Measurements from ENCODE around the gene DRAP1. TPM values are rescaled to one million over a fixed set of nuclear protein-coding genes. Genes with fewer than 3 reads are reported as not detected.

The DRAP1 gene
- total RNA-seq, 2 experiments from 2014 or later, result 68.2 to 93.2 TPM

- Histone ChIP-seq H2AFZ (ENCODE audit: low read length) (no peak overlapping the region), H4K20me1 (ENCODE audit: insufficient read depth, low read length) (no peaks in the 10 kb centered on the region), H3K9me2 (ENCODE audit: insufficient read depth, low read length) (no peaks in the 10 kb centered on the region), H3K4me1 (ENCODE audit: insufficient read depth, low read length, poor library complexity, severe bottlenecking) (peaks cover 4% of the 10 kb centered on the region), H3K9me3 (ENCODE audit: low read length) (no peaks in the 10 kb centered on the region), H3K4me2 (ENCODE audit: low read length) (no peak overlapping the region), H3K27ac (ENCODE audit: low read depth, low read length, poor library complexity, severe bottlenecking) (no peak overlapping the region), H3K4me3 (ENCODE audit: low read depth, low read length, poor library complexity, severe bottlenecking) (no peak overlapping the region), H3K79me2 (ENCODE audit: insufficient read depth, low read depth, low read length) (no peaks in the 10 kb centered on the region), H3K36me3 (ENCODE audit: insufficient read depth, low read length) (no peaks in the 10 kb centered on the region)
- intact Hi-C loops (cut with micrococcal nuclease; ENCODE audit: unreplicated experiment), result no loop called here
- ChIA-PET POLR2A (no interaction called here), CTCF (ENCODE audit: unreplicated experiment) (no interaction called here)
- no peak for TF ChIP-seq CTCF (conservative IDR thresholded peaks at IDR 0.05; ENCODE audit: low read length)
- no peak for DNase-seq (ENCODE audit: low spot score)
- BruUV-seq (replicated peaks), result no TSS peak
Observed at GRCh38 chr11:65942531-65942930, 23.3 kb downstream of the DRAP1 start.

GRCh38 chr11:65944191-65944590 is 25.0 kb downstream of the DRAP1 start:
- H3K4me1 ChIP-seq (ENCODE audit: insufficient read depth, low read length, poor library complexity, severe bottlenecking), result peaks cover 4% of the 10 kb centered on the region
- intact Hi-C loops (cut with micrococcal nuclease; ENCODE audit: unreplicated experiment), result no loop called here
- DNase-seq (ENCODE audit: low spot score), result no peak
- H2AFZ ChIP-seq (ENCODE audit: low read length), result no peak overlapping the region
- no peaks in the 10 kb centered on the region for H3K9me2 ChIP-seq (ENCODE audit: insufficient read depth, low read length)
- TF ChIP-seq CTCF (conservative IDR thresholded peaks at IDR 0.05; ENCODE audit: low read length) (no peak), EZH2phosphoT487 (IDR thresholded peaks at IDR 0.05; ENCODE audit: borderline replicate concordance, low read depth, low read length) (no peak)
- BruUV-seq (replicated peaks), result no TSS peak
- no peak overlapping the region for H3K27ac ChIP-seq (ENCODE audit: low read depth, low read length, poor library complexity, severe bottlenecking)
- no peaks in the 10 kb centered on the region for H3K79me2 ChIP-seq (ENCODE audit: insufficient read depth, low read depth, low read length)
- H3K4me3 ChIP-seq (ENCODE audit: low read depth, low read length, poor library complexity, severe bottlenecking), result no peak overlapping the region
- no peaks in the 10 kb centered on the region for H4K20me1 ChIP-seq (ENCODE audit: insufficient read depth, low read length)
- ChIA-PET POLR2A (no interaction called here), CTCF (ENCODE audit: unreplicated experiment) (no interaction called here)
- no peaks in the 10 kb centered on the region for H3K36me3 ChIP-seq (ENCODE audit: insufficient read depth, low read length)
- no peaks in the 10 kb centered on the region for H3K9me3 ChIP-seq (ENCODE audit: low read length)
- no peak overlapping the region for H3K4me2 ChIP-seq (ENCODE audit: low read length)

- BruUV-seq (replicated peaks), result no TSS peak
- Histone ChIP-seq H4K20me1 (ENCODE audit: insufficient read depth, low read length) (no peaks in the 10 kb centered on the region), H2AFZ (ENCODE audit: low read length) (no peak overlapping the region), H3K79me2 (ENCODE audit: insufficient read depth, low read depth, low read length) (no peaks in the 10 kb centered on the region), H3K4me3 (ENCODE audit: low read depth, low read length, poor library complexity, severe bottlenecking) (no peak overlapping the region), H3K27ac (ENCODE audit: low read depth, low read length, poor library complexity, severe bottlenecking) (no peak overlapping the region), H3K36me3 (ENCODE audit: insufficient read depth, low read length) (no peaks in the 10 kb centered on the region), H3K9me3 (ENCODE audit: low read length) (no peaks in the 10 kb centered on the region), H3K9me2 (ENCODE audit: insufficient read depth, low read length) (no peaks in the 10 kb centered on the region), H3K4me2 (ENCODE audit: low read length) (no peak overlapping the region), H3K4me1 (ENCODE audit: insufficient read depth, low read length, poor library complexity, severe bottlenecking) (peaks cover 4% of the 10 kb centered on the region)
- POLR2A ChIA-PET, result no interaction called here
- intact Hi-C loops (cut with micrococcal nuclease; ENCODE audit: unreplicated experiment), result no loop called here
- no peak for DNase-seq (ENCODE audit: low spot score)
- CTCF ChIA-PET (ENCODE audit: unreplicated experiment), result no interaction called here
- TF ChIP-seq EZH2phosphoT487 (IDR thresholded peaks at IDR 0.05; ENCODE audit: borderline replicate concordance, low read depth, low read length), result no peak
- TF ChIP-seq CTCF (conservative IDR thresholded peaks at IDR 0.05; ENCODE audit: low read length), result no peak
Observed at GRCh38 chr11:65944767-65945166, 25.5 kb downstream of the DRAP1 start.

Data from OCI-LY7 (cell line).